GM12878 (cell line): ENCODE data around the gene CYS1. TPM values are rescaled to one million over a fixed set of nuclear protein-coding genes. Genes with fewer than 3 reads are reported as not detected.

Experiments used
- ATF3 ChIP-seq: IDR thresholded peaks from 2 replicates; pipeline ENCODE4 v1.6.1; 2011; ENCODE audit warnings: low read depth, mild to moderate bottlenecking, low read length, moderate library complexity, borderline replicate concordance; ENCODE audit errors: extremely low read depth
- ATF7 ChIP-seq: fragments of 450-650 bp; IDR thresholded peaks from 2 replicates; pipeline ENCODE4 v1.6.1; 2016; ENCODE audit warnings: low read depth, mild to moderate bottlenecking
- BCL11A ChIP-seq: IDR thresholded peaks from 2 replicates; pipeline ENCODE4 v1.6.1; 2011; ENCODE audit warnings: low read depth, low read length
- BCL3 ChIP-seq: IDR thresholded peaks from 2 replicates; pipeline ENCODE4 v1.6.1; 2011; ENCODE audit warnings: borderline replicate concordance, low read depth, mild to moderate bottlenecking, moderate library complexity, low read length; ENCODE audit not compliant: insufficient read depth, poor library complexity, severe bottlenecking
- CBX3 ChIP-seq: fragments of 200-600 bp; sonication (generic); IDR thresholded peaks from 2 replicates; pipeline ENCODE4 v1.6.1; 2016; ENCODE audit warnings: low read depth, borderline replicate concordance
- CTCF ChIP-seq, 3 experiments: IDR thresholded peaks in 2 of 3; conservative IDR thresholded peaks in 1 of 3; 2 replicates each; pipeline ENCODE4 v1.5.1; 2011; ENCODE audit warnings: low read depth in 3 of 3, low read length in 3 of 3, mild to moderate bottlenecking in 3 of 3, control low read depth in 2 of 3, moderate library complexity in 2 of 3, inconsistent platforms in 1 of 3, mixed read lengths in 1 of 3; ENCODE audit not compliant: control insufficient read depth in 2 of 3, insufficient read depth in 1 of 3; ENCODE audit errors: extremely low read depth in 1 of 3
- DPF2 ChIP-seq: fragments of 450-650 bp; IDR thresholded peaks from 2 replicates; pipeline ENCODE4 v1.6.1; 2017; ENCODE audit warnings: mild to moderate bottlenecking
- E4F1 ChIP-seq: fragments of 450-650 bp; IDR thresholded peaks from 2 replicates; pipeline ENCODE4 v1.6.1; 2018; ENCODE audit warnings: borderline replicate concordance, mild to moderate bottlenecking; ENCODE audit not compliant: partially characterized antibody
- EED ChIP-seq: sonication (generic); IDR thresholded peaks from 2 replicates; pipeline ENCODE4 v1.6.1; 2016; ENCODE audit warnings: antibody characterized with exemption, low read depth
- FOXK2 ChIP-seq: fragments of 450-650 bp; IDR thresholded peaks from 2 replicates; pipeline ENCODE4 v1.6.1; 2017; ENCODE audit warnings: mild to moderate bottlenecking, moderate library complexity
- GATAD2B ChIP-seq: fragments of 450-650 bp; conservative IDR thresholded peaks from 2 replicates; pipeline ENCODE4 v1.6.1; 2017; ENCODE audit warnings: low read depth, mild to moderate bottlenecking, moderate library complexity
- HSF1 ChIP-seq: fragments of 150-350 bp; IDR thresholded peaks from 2 replicates; pipeline ENCODE4 v1.6.1; 2014; ENCODE audit warnings: mild to moderate bottlenecking, low read depth, low read length
- KDM1A ChIP-seq: fragments of 200-600 bp; sonication (generic); IDR thresholded peaks from 2 replicates; pipeline ENCODE4 v1.6.1; 2016; ENCODE audit warnings: borderline replicate concordance
- LARP7 ChIP-seq: fragments of 450-650 bp; IDR thresholded peaks from 2 replicates; pipeline ENCODE4 v1.6.1; 2017; ENCODE audit warnings: mild to moderate bottlenecking
- MXI1 ChIP-seq: fragments of 150-350 bp; IDR thresholded peaks from 2 replicates; pipeline ENCODE4 v1.6.1; 2011; ENCODE audit warnings: low read depth, mild to moderate bottlenecking, inconsistent platforms, low read length, improper control_type of control experiment
- NFIC ChIP-seq: IDR thresholded peaks from 2 replicates; pipeline ENCODE4 v1.6.1; 2012; ENCODE audit warnings: low read depth, mild to moderate bottlenecking, inconsistent platforms, low read length, moderate library complexity
- NR2C1 ChIP-seq: fragments of 450-650 bp; IDR thresholded peaks from 2 replicates; pipeline ENCODE4 v1.6.1; 2017; ENCODE audit warnings: antibody characterized with exemption, mild to moderate bottlenecking, moderate library complexity
- POLR2A ChIP-seq: IDR thresholded peaks from 2 replicates; pipeline ENCODE4 v1.6.1; 2011; ENCODE audit warnings: low read depth, mild to moderate bottlenecking, low read length
- POLR2AphosphoS5 ChIP-seq: IDR thresholded peaks from 2 replicates; pipeline ENCODE4 v1.6.1; 2011; ENCODE audit warnings: mild to moderate bottlenecking, low read length, inconsistent platforms
- SMARCA5 ChIP-seq: fragments of 450-650 bp; IDR thresholded peaks from 2 replicates; pipeline ENCODE4 v1.6.1; 2017; ENCODE audit warnings: mild to moderate bottlenecking
- SUZ12 ChIP-seq: fragments of 200-600 bp; sonication (generic); IDR thresholded peaks from one replicate; pipeline ENCODE4 v1.6.1; 2018; ENCODE audit warnings: antibody characterized with exemption, mild to moderate bottlenecking; ENCODE audit not compliant: unreplicated experiment
- TBL1XR1 ChIP-seq: IDR thresholded peaks from 2 replicates; pipeline ENCODE4 v1.6.1; 2012; ENCODE audit warnings: low read depth, low read length, improper control_type of control experiment
- ZNF207 ChIP-seq: fragments of 450-650 bp; IDR thresholded peaks from 2 replicates; pipeline ENCODE4 v1.6.1; 2014; ENCODE audit warnings: antibody characterized with exemption, mild to moderate bottlenecking, borderline replicate concordance
- ZNF24 ChIP-seq: fragments of 450-650 bp; IDR thresholded peaks from 2 replicates; pipeline ENCODE4 v1.6.1; 2017; ENCODE audit warnings: antibody characterized with exemption, mild to moderate bottlenecking
- polyA plus RNA-seq, 11 experiments: library from polyadenylated mRNA; depleted of rRNA in 4 of 11; unstranded in 6 of 11; stranded (reverse) in 5 of 11; fragments of >200 nt; fragmentation: Nextera tagmentation in 4 of 11; fragmentation: Illumina TruSeq in 1 of 11; extraction: Ambion mirVana in 4 of 11; extraction: Trizol in 1 of 11; gene quantifications; 1 replicate in 1 of 11; 2 replicates in 10 of 11; pipeline versions ENCODE4 v1.2.1 to v1.2.3, GENCODE V29; 2011 to 2016; ENCODE audit warnings: inconsistent platforms in 2 of 11, missing spikeins in 2 of 11, low read depth in 1 of 11
- total RNA-seq, 4 experiments: library from RNA; depleted of rRNA in 3 of 4; stranded (reverse); fragments of >200 nt in 3 of 4; fragmentation: Illumina TruSeq in 1 of 4; extraction: Trizol in 1 of 4; gene quantifications; 2 replicates each; pipeline versions ENCODE4 v1.2.1 to v1.2.3, GENCODE V29; 2013 to 2021

CYS1 gene
- total and polyA plus RNA-seq, 10 of the 15 experiments (the other 5 are each of a cell fraction or from before 2014, with no cell fraction given), result 0.35 to 6.4 (median 2.5) TPM

- TF ChIP-seq BCL3, result no peak
- 0 out of 2 replicates have a peak, but pooled peaks have one; percentile 31 for TF ChIP-seq ZNF207
- no peak for TF ChIP-seq ZNF24
- TF ChIP-seq NR2C1, result no peak
- no peak for TF ChIP-seq MXI1
- TF ChIP-seq POLR2A, result no peak
- TF ChIP-seq POLR2AphosphoS5, result no peak
- peak; percentile 84 to 94 (median 86); a peak in 5 of 6 replicates for TF ChIP-seq CTCF (IDR thresholded peaks at IDR 0.05 in 2 of 3, conservative IDR thresholded peaks at IDR 0.05 in 1 of 3; ENCODE audit: control insufficient read depth in 2 of 3, extremely low read depth in 1 of 3, insufficient read depth in 1 of 3, low read depth in 3 of 3, low read length in 3 of 3)
- TF ChIP-seq ATF3, result no peak
- no peak for TF ChIP-seq E4F1
- no peak for TF ChIP-seq KDM1A
- TF ChIP-seq LARP7, result no peak
- no peak for TF ChIP-seq GATAD2B
- no peak for TF ChIP-seq CBX3
- peak; percentile 61; the same call in 1 of the 2 replicates for TF ChIP-seq SMARCA5
- TF ChIP-seq TBL1XR1, result 0 out of 2 replicates have a peak, but pooled peaks have one; percentile 34
- TF ChIP-seq ATF7, result no peak
- no peak for TF ChIP-seq HSF1
- TF ChIP-seq NFIC, result no peak
- TF ChIP-seq SUZ12, result no peak
- no peak for TF ChIP-seq FOXK2
- no peak for TF ChIP-seq BCL11A
- no peak for TF ChIP-seq DPF2
- no peak for TF ChIP-seq EED
These were observed 7.3 kb downstream of the CYS1 start (continued) for GRCh38 chr2:10072656-10073480.
